Keratinocyte (primary cell): ENCODE data around the gene TIMM23B.
"Not testable (repeated sequence)": the region's sequence is repeated elsewhere in the genome, so short reads cannot be mapped to it uniquely, and the experiment has no call there.

ENCODE experiments used
- EZH2 ChIP-seq: IDR thresholded peaks from one replicate; pipeline ENCODE4 v1.6.1; 2012; ENCODE audit warnings: inconsistent platforms, mild to moderate bottlenecking, low read length, moderate library complexity
- TF ChIP-seq, protein P1 (sequence below), 3 experiments: IDR thresholded peaks in 1 of 3; conservative IDR thresholded peaks in 1 of 3; optimal IDR thresholded peaks in 1 of 3; 2 replicates in 2 of 3; 3 replicates in 1 of 3; pipeline versions ENCODE3 to v1.5.1; 2011; ENCODE audit warnings: low read length in 3 of 3, mild to moderate bottlenecking in 3 of 3, moderate library complexity in 2 of 3, control low read depth in 1 of 3, inconsistent platforms in 1 of 3; ENCODE audit not compliant: insufficient read depth in 2 of 3; ENCODE audit errors: extremely low read depth in 1 of 3

DNA sequence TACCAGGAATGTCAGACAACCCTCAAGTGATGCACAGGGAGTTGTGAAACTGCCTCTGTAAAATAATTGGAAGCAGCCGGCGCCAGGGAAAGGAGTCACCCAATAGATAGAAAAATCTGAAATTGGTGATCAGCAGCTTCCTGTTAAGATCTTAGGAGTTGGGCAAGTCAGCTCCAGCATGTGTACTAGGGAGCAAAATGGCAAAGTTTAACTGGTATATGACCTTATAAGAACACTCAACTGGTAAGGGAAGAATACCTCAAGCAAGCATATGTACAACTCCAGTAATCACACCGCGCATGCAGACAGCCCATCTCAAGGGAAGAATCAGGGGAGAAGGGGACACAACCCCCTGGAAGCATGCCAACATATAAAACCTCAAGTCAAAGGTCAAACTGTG lies 18.3 kb upstream of the TIMM23B start:
- TF ChIP-seq, protein P1, sequence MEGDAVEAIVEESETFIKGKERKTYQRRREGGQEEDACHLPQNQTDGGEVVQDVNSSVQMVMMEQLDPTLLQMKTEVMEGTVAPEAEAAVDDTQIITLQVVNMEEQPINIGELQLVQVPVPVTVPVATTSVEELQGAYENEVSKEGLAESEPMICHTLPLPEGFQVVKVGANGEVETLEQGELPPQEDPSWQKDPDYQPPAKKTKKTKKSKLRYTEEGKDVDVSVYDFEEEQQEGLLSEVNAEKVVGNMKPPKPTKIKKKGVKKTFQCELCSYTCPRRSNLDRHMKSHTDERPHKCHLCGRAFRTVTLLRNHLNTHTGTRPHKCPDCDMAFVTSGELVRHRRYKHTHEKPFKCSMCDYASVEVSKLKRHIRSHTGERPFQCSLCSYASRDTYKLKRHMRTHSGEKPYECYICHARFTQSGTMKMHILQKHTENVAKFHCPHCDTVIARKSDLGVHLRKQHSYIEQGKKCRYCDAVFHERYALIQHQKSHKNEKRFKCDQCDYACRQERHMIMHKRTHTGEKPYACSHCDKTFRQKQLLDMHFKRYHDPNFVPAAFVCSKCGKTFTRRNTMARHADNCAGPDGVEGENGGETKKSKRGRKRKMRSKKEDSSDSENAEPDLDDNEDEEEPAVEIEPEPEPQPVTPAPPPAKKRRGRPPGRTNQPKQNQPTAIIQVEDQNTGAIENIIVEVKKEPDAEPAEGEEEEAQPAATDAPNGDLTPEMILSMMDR (optimal IDR thresholded peaks at IDR 0.05 in 1 of 3, IDR thresholded peaks at IDR 0.05 in 1 of 3, conservative IDR thresholded peaks at IDR 0.05 in 1 of 3; ENCODE audit: extremely low read depth in 1 of 3, insufficient read depth in 2 of 3, low read length in 3 of 3), result not testable (repeated sequence)
- not testable (repeated sequence) for TF ChIP-seq EZH2
